HG02938 (cell line): ENCODE measurements around the gene SAMD1.
A peak's percentile ranks its signal among the peaks of the same experiment; 100 is the strongest.

Experiments
- ATAC-seq: cut with Tn5 transposase; IDR thresholded peaks from one replicate; pipeline ENCODE4 v1.9.1; 2021; ENCODE audit warnings: mild to moderate bottlenecking, moderate library complexity; ENCODE audit not compliant: unreplicated experiment

Gene SAMD1

GRCh38 chr19:14113762-14114414 lies 23.3 kb upstream of the SAMD1 start:
- no peak for ATAC-seq

- ATAC-seq = no peak
Observed at GRCh38 chr19:14112809-14113385, 22.3 kb upstream of the SAMD1 start.

GRCh38 chr19:14112051-14112808 lies 21.7 kb upstream of the SAMD1 start:
- no peak for ATAC-seq

GRCh38 chr19:14111486-14111885 lies 20.9 kb upstream of the SAMD1 start:
- ATAC-seq = no peak

- no peak for ATAC-seq
Observed at GRCh38 chr19:14110650-14111049, 20.1 kb upstream of the SAMD1 start.

GRCh38 chr19:14107581-14108461 lies 17.3 kb upstream of the SAMD1 start:
- no peak for ATAC-seq

- no peak for ATAC-seq
Observed at GRCh38 chr19:14106840-14107239, 16.3 kb upstream of the SAMD1 start.

GRCh38 chr19:14105680-14106079 lies 15.1 kb upstream of the SAMD1 start:
- no peak for ATAC-seq

- ATAC-seq = no peak
Observed at GRCh38 chr19:14103310-14103709, 12.8 kb upstream of the SAMD1 start.

- no peak for ATAC-seq
Observed at GRCh38 chr19:14102756-14103155, 12.2 kb upstream of the SAMD1 start.

- ATAC-seq = no peak
Observed at GRCh38 chr19:14102102-14102696, 11.6 kb upstream of the SAMD1 start.

- ATAC-seq = no peak
Observed at GRCh38 chr19:14101003-14101545, 10.5 kb upstream of the SAMD1 start.

- no peak for ATAC-seq
Observed at GRCh38 chr19:14097532-14098151, 7.1 kb upstream of the SAMD1 start.

GRCh38 chr19:14096272-14096992 lies 5.9 kb upstream of the SAMD1 start:
- no peak for ATAC-seq

- ATAC-seq = no peak
Observed at GRCh38 chr19:14094854-14095253, 4.3 kb upstream of the SAMD1 start.

- ATAC-seq = no peak
Observed at GRCh38 chr19:14093117-14093823, 2.7 kb upstream of the SAMD1 start.

- peak; percentile 22 for ATAC-seq
Observed at GRCh38 chr19:14091813-14092462, 1.4 kb upstream of the SAMD1 start.

- ATAC-seq = peak; percentile 47
Observed at GRCh38 chr19:14091081-14091812, 696 bp upstream of the SAMD1 start.
